Measurements from ENCODE around the gene THAP5.

GRCh38 chr7:108604307-108605077 lies 35.0 kb upstream of the THAP5 start:
- TF ChIP-seq CTCF (IDR thresholded peaks at IDR 0.05) (no peak), POLR2A (IDR thresholded peaks at IDR 0.05) (no peak)
